Kidney (tissue), 14 donors: ENCODE measurements around the gene IL4I1. TPM values are rescaled to one million over a fixed set of nuclear protein-coding genes. Genes with fewer than 3 reads are reported as not detected.

ENCODE experiments used
- DNase-seq, 5 donors: peaks; one replicate each; pipeline ENCODE4 v3.0.0-alpha.2; 2013 to 2020
- FAIRE-seq: peaks from 2 replicates; lab custom pipeline; 2012; peaks lifted over from hg19 to GRCh38; lab: Jason Lieb, UNC
- H3K27ac ChIP-seq, 2 donors: one replicate each; pipeline ENCODE4 v1.7.0; 2013; ENCODE audit warnings: low read depth in 2 of 2, low read length in 2 of 2, inconsistent platforms in 1 of 2
- H3K27me3 ChIP-seq: one replicate; pipeline ENCODE4 v1.7.1; 2013; ENCODE audit warnings: low read length, inconsistent platforms; ENCODE audit not compliant: control insufficient read depth, insufficient read depth
- H3K36me3 ChIP-seq, 3 donors: one replicate each; pipeline versions ENCODE4 v1.7.0 to v1.7.1; 2013; ENCODE audit warnings: low read length in 3 of 3, control low read depth in 1 of 3, inconsistent platforms in 1 of 3; ENCODE audit not compliant: insufficient read depth in 3 of 3, control insufficient read depth in 2 of 3
- H3K4me1 ChIP-seq, 3 donors: one replicate each; pipeline versions ENCODE4 v1.7.0 to v1.7.1; 2013; ENCODE audit warnings: low read length in 3 of 3, inconsistent platforms in 1 of 3, low read depth in 1 of 3; ENCODE audit not compliant: control insufficient read depth in 2 of 3, insufficient read depth in 2 of 3
- H3K4me3 ChIP-seq, 3 donors: one replicate each; pipeline versions ENCODE4 v1.7.0 to v1.8.1; 2013; ENCODE audit warnings: low read length in 3 of 3, control low read depth in 1 of 3, inconsistent platforms in 1 of 3
- H3K9ac ChIP-seq, 3 donors: one replicate each; pipeline versions ENCODE4 v1.7.0 to v1.7.1; 2013; ENCODE audit warnings: low read length in 3 of 3, control low read depth in 1 of 3, inconsistent platforms in 1 of 3
- H3K9me3 ChIP-seq, 3 donors: one replicate each; pipeline versions ENCODE4 v1.7.0 to v1.7.1; 2013; ENCODE audit warnings: low read length in 3 of 3, control low read depth in 1 of 3, inconsistent platforms in 1 of 3; ENCODE audit not compliant: control insufficient read depth in 2 of 3, insufficient read depth in 1 of 3
- CTCF ChIP-seq: IDR thresholded peaks from 3 replicates; pipeline ENCODE4 v1.5.1; 2012; ENCODE audit warnings: mild to moderate bottlenecking, moderate library complexity, borderline replicate concordance; ENCODE audit not compliant: insufficient read depth; ENCODE audit errors: extremely low read depth
- intact Hi-C: fragments of 100-400 bp; cut with DNase I; formaldehyde crosslinking; loops from one replicate; pipeline ENCODE4 v1.11.1; 2022
- polyA plus RNA-seq: library from polyadenylated mRNA; stranded (reverse); fragments of 350-450 nt; fragmentation: Illumina TruSeq; extraction: RNeasy Lipid Tissue Mini Kit (QIAGEN cat#74804); gene quantifications from one replicate; pipeline ENCODE4 v1.2.3, GENCODE V29; 2014; ENCODE audit warnings: low read depth, low replicate concordance; ENCODE audit not compliant: insufficient read depth
- total RNA-seq: library from RNA; stranded (reverse); fragmentation: NEBNext Ultra II Directional; extraction: Animal tissue kit (Norgen Biotek cat#: 25700); gene quantifications from one replicate; pipeline ENCODE4 v1.2.1, GENCODE V29; 2021
- donor health status: control.
- donor health status: control.
- donor health status: control.
- donor health status: control.
- donor health status: control.
- donor health status: DM: yes; HTN: yes; CAD: no.
- donor health status: Normal renal cell carcinoma (clear cell type).

The IL4I1 gene
- total and polyA plus RNA-seq, 2 donors from 2014 or later, result 0.82 to 12.8 TPM

GRCh38 chr19:49861107-49861506, 35.6 kb downstream of the IL4I1 start:
- no peaks in the 10 kb centered on the region for H3K27me3 ChIP-seq
- FAIRE-seq (no peak), DNase-seq (peak; percentile 49 to 84 (median 67))
- TF ChIP-seq CTCF, result no peak
- no peaks in the 10 kb centered on the region for H3K9me3 ChIP-seq
- peaks cover 0 to 7% (median 1%) of the 10 kb centered on the region in 3 donors for H3K4me1 ChIP-seq
- no peak overlapping the region for H3K4me3 ChIP-seq
- no peak overlapping the region for H3K9ac ChIP-seq
- H3K36me3 ChIP-seq, result peaks cover 6 to 35% (median 14%) of the 10 kb centered on the region in 3 donors
- H3K27ac ChIP-seq, result no peak overlapping the region
- intact Hi-C loops, result no loop called here

GRCh38 chr19:49860336-49861102, 36.2 kb downstream of the IL4I1 start:
- no peak for TF ChIP-seq CTCF
- DNase-seq (peak in 1 of 5 donors; percentile 66), FAIRE-seq (no peak)
- no peak overlapping the region for H3K9ac ChIP-seq
- no peaks in the 10 kb centered on the region for H3K9me3 ChIP-seq
- intact Hi-C loops, result no loop called here
- H3K36me3 ChIP-seq, result peaks cover 6 to 37% (median 14%) of the 10 kb centered on the region in 3 donors
- no peak overlapping the region for H3K27ac ChIP-seq
- H3K27me3 ChIP-seq, result no peaks in the 10 kb centered on the region
- H3K4me1 ChIP-seq, result peaks cover 0 to 3% (median 0%) of the 10 kb centered on the region in 3 donors
- no peak overlapping the region for H3K4me3 ChIP-seq

- H3K4me3 ChIP-seq, result no peak overlapping the region
- intact Hi-C loops, result no loop called here
- H3K27me3 ChIP-seq, result no peaks in the 10 kb centered on the region
- peaks cover 0 to under 1% (median 0%) of the 10 kb centered on the region in 3 donors for H3K4me1 ChIP-seq
- no peak overlapping the region for H3K27ac ChIP-seq
- H3K9ac ChIP-seq, result no peak overlapping the region
- no peak for FAIRE-seq
- peak in 1 of 5 donors; percentile 41 for DNase-seq
- H3K9me3 ChIP-seq, result no peaks in the 10 kb centered on the region
- H3K36me3 ChIP-seq, result peaks cover 6 to 41% (median 18%) of the 10 kb centered on the region in 3 donors
- TF ChIP-seq CTCF, result no peak
These were observed 36.9 kb downstream of the IL4I1 start for GRCh38 chr19:49859682-49860335.
